ENCODE measurements around the gene UPK1A.
"Not testable (repeated sequence)": the region's sequence is repeated elsewhere in the genome, so short reads cannot be mapped to it uniquely, and the experiment has no call there.

Gene UPK1A

GRCh38 chr19:35722897-35723296, 56.6 kb downstream of the UPK1A start:
- Histone ChIP-seq H3K4me3 (ENCODE audit: low read length) (no peak overlapping the region), H3K9me3 (ENCODE audit: insufficient read depth, low read depth, low read length) (no peaks in the 10 kb centered on the region), H3K36me3 (ENCODE audit: insufficient read depth, low read depth, low read length) (peaks cover 72% of the 10 kb centered on the region), H3K4me1 (ENCODE audit: insufficient read depth, low read length) (no peaks in the 10 kb centered on the region), H3K27ac (ENCODE audit: low read length) (no peak overlapping the region), H3K9ac (ENCODE audit: low read depth, low read length) (no peak overlapping the region), H3K27me3 (ENCODE audit: insufficient read depth, low read length) (no peaks in the 10 kb centered on the region)

GRCh38 chr19:35723671-35724070, 57.4 kb downstream of the UPK1A start:
- no peak overlapping the region for H3K9ac ChIP-seq (ENCODE audit: low read depth, low read length)
- no peak overlapping the region for H3K4me3 ChIP-seq (ENCODE audit: low read length)
- H3K27me3 ChIP-seq (ENCODE audit: insufficient read depth, low read length) = no peaks in the 10 kb centered on the region
- H3K27ac ChIP-seq (ENCODE audit: low read length) = no peak overlapping the region
- H3K4me1 ChIP-seq (ENCODE audit: insufficient read depth, low read length) = no peaks in the 10 kb centered on the region
- no peaks in the 10 kb centered on the region for H3K9me3 ChIP-seq (ENCODE audit: insufficient read depth, low read depth, low read length)
- peaks cover 80% of the 10 kb centered on the region for H3K36me3 ChIP-seq (ENCODE audit: insufficient read depth, low read depth, low read length)

GRCh38 chr19:35724132-35724531, 57.8 kb downstream of the UPK1A start:
- H3K4me1 ChIP-seq (ENCODE audit: insufficient read depth, low read length); H3K9ac ChIP-seq (ENCODE audit: low read depth, low read length); H3K4me3 ChIP-seq (ENCODE audit: low read length); H3K9me3 ChIP-seq (ENCODE audit: insufficient read depth, low read depth, low read length); H3K27ac ChIP-seq (ENCODE audit: low read length); H3K27me3 ChIP-seq (ENCODE audit: insufficient read depth, low read length): not testable (repeated sequence)
- H3K36me3 ChIP-seq (ENCODE audit: insufficient read depth, low read depth, low read length) = peaks cover 85% of the 10 kb centered on the region

- Histone ChIP-seq H3K36me3 (ENCODE audit: insufficient read depth, low read depth, low read length) (peaks cover 88% of the 10 kb centered on the region), H3K4me1 (ENCODE audit: insufficient read depth, low read length) (no peaks in the 10 kb centered on the region), H3K9ac (ENCODE audit: low read depth, low read length) (no peak overlapping the region), H3K4me3 (ENCODE audit: low read length) (no peak overlapping the region), H3K9me3 (ENCODE audit: insufficient read depth, low read depth, low read length) (no peaks in the 10 kb centered on the region), H3K27me3 (ENCODE audit: insufficient read depth, low read length) (no peaks in the 10 kb centered on the region), H3K27ac (ENCODE audit: low read length) (no peak overlapping the region)
These were observed 58.2 kb downstream of the UPK1A start for GRCh38 chr19:35724560-35724959.

- no peak overlapping the region for H3K9ac ChIP-seq (ENCODE audit: low read depth, low read length)
- peaks cover 89% of the 10 kb centered on the region for H3K36me3 ChIP-seq (ENCODE audit: insufficient read depth, low read depth, low read length)
- no peaks in the 10 kb centered on the region for H3K27me3 ChIP-seq (ENCODE audit: insufficient read depth, low read length)
- no peak overlapping the region for H3K27ac ChIP-seq (ENCODE audit: low read length)
- H3K4me1 ChIP-seq (ENCODE audit: insufficient read depth, low read length) = no peaks in the 10 kb centered on the region
- H3K4me3 ChIP-seq (ENCODE audit: low read length) = no peak overlapping the region
- H3K9me3 ChIP-seq (ENCODE audit: insufficient read depth, low read depth, low read length) = no peaks in the 10 kb centered on the region
These were observed 59.0 kb downstream of the UPK1A start for GRCh38 chr19:35725216-35725861.

GRCh38 chr19:35727053-35727955, 61.0 kb downstream of the UPK1A start:
- Histone ChIP-seq H3K36me3 (ENCODE audit: insufficient read depth, low read depth, low read length) (peaks cover 99% of the 10 kb centered on the region), H3K9me3 (ENCODE audit: insufficient read depth, low read depth, low read length) (no peaks in the 10 kb centered on the region), H3K4me3 (ENCODE audit: low read length) (no peak overlapping the region), H3K9ac (ENCODE audit: low read depth, low read length) (no peak overlapping the region), H3K27me3 (ENCODE audit: insufficient read depth, low read length) (no peaks in the 10 kb centered on the region), H3K27ac (ENCODE audit: low read length) (no peak overlapping the region), H3K4me1 (ENCODE audit: insufficient read depth, low read length) (no peaks in the 10 kb centered on the region)

Data from iPS-20b (cell line).